GM19023 (cell line): ENCODE results near the gene CNTN4.
"Not testable (repeated sequence)": the region's sequence is repeated elsewhere in the genome, so short reads cannot be mapped to it uniquely, and the experiment has no call there.

ENCODE experiments used
- ATAC-seq: cut with Tn5 transposase; IDR thresholded peaks from one replicate; pipeline ENCODE4 v1.9.1; 2021; ENCODE audit warnings: mild to moderate bottlenecking, moderate library complexity; ENCODE audit not compliant: unreplicated experiment

Gene CNTN4

GRCh38 chr3:2940062-2940461 lies 841.4 kb downstream of the CNTN4 start:
- no peak for ATAC-seq

- peak; percentile 88 for ATAC-seq
These were observed 846.0 kb downstream of the CNTN4 start for GRCh38 chr3:2944628-2945027.

DNA sequence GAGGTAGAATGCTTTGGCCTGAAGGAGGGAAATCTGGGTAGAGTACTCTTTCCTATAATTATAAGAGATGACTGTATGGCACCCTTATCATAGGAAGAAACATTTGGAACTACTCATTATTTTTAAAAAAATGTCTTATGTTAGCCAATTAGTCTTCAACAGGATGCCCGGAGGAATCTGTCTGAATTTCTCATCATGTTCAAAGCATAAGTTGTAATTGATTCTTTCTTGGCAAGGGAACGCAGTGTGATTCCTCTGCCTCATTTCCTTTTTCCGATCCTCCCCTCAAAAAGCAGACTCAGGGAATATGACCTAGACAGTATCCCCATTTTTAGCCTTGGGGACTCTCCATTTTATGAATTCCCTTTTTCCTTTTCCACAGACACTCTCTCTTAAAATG lies 846.5 kb downstream of the CNTN4 start:
- peak; percentile 18 for ATAC-seq

DNA sequence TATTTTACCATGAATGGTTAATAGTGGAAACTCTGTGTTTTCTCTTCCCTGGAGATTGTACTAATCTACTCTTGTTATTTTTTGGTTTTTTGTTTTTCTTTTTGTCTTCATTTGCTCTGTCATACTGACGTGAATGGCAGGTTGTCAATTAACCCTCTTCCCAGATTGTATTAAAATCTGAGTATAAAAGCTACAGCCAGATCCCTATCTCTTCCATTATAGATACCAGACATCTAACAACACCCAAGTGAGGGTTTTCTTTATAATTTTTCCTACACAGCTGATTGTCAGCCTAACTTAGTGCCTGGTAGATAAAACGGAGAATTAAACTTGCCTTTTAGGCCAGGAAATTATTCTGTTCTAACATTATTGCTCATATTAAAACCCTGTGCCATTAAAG lies 848.9 kb downstream of the CNTN4 start:
- ATAC-seq: no peak

GRCh38 chr3:2948882-2949281 lies 850.2 kb downstream of the CNTN4 start:
- no peak for ATAC-seq

GRCh38 chr3:2950159-2950558 lies 851.5 kb downstream of the CNTN4 start:
- no peak for ATAC-seq

GRCh38 chr3:2957115-2957514 lies 858.4 kb downstream of the CNTN4 start:
- no peak for ATAC-seq

GRCh38 chr3:2958551-2958950 lies 859.9 kb downstream of the CNTN4 start:
- ATAC-seq: no peak

GRCh38 chr3:2961576-2961975 lies 862.9 kb downstream of the CNTN4 start:
- ATAC-seq: no peak

- ATAC-seq: no peak
These were observed 869.2 kb downstream of the CNTN4 start for GRCh38 chr3:2967871-2968270.

- no peak for ATAC-seq
These were observed 869.8 kb downstream of the CNTN4 start for GRCh38 chr3:2968475-2968874.

DNA sequence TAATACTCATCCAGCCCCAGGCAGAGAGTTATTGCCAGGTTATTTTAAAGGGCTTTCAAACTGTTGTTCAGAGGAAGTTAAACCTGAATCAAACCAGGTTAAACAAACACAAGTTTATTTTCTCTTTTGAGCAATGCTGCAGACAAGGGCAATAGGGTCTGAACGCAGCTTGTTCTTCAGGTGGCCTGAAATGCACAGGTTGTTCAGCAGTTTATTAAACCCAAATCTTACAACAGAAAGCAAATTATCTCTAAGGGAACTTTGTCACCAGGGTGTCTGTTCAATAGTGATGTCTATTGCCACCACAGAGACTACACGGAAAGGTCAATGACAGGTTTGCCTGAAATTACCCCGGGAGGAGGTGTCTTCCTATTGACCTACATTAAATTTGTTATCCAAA lies 877.5 kb downstream of the CNTN4 start:
- no peak for ATAC-seq

DNA sequence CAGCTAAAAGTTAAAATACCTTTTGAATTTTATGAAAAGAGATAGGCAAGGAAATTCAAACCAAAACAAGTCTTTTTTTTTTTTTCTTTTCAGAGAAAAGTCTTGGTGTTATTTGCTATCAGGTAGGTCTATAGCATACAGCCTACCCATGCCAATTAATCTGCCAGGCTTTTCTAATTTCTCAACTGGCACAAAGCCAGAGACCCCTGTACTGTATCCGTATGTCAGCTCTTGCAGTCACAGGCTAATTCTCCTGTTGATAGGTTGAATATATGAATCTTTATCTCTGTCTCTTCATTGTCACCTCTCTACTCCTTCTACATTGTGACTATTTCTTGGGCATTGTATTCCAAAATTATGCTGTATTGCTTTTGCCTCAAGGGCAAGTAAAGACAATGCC lies 878.1 kb downstream of the CNTN4 start:
- no peak for ATAC-seq

- no peak for ATAC-seq
These were observed 880.5 kb downstream of the CNTN4 start for GRCh38 chr3:2978977-2979732.

DNA sequence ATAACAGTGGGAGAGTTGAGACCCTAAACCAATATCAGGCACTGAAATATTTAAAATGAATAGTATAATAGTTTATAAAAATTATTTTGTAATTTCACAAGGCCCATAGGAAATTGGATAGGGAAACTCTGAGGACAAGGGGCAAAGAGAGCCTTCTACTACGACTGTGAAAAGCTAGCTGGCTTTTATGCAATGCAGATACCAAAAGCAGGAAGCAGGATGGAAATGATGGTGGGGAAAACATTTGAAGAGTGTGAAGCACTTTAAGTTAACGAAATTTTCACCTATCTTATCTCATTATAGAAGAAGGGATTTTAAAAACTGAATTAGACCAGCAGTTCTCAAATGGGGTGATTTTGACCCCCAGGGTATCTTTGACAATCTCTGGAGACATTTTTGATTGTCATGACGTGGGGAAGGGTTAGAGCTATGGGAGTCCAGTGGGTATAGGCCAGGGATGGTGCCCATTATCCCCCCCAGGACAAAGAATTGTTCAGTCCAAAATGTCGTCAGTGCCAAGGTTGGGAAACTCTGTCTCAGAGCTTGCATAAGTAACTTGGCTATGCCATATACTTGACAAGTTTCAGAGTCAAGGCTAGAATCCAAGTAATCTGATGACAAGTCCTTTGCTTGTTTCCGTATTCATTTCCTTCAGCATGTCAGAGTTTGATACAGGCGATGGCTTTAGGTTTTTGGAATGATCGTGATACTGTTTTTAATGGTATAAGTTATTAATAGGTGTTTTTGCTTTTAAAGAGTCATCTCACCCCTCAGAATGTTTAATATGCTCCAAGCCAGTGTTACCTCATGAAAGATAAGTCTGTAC lies 885.6 kb downstream of the CNTN4 start:
- ATAC-seq: no peak

DNA sequence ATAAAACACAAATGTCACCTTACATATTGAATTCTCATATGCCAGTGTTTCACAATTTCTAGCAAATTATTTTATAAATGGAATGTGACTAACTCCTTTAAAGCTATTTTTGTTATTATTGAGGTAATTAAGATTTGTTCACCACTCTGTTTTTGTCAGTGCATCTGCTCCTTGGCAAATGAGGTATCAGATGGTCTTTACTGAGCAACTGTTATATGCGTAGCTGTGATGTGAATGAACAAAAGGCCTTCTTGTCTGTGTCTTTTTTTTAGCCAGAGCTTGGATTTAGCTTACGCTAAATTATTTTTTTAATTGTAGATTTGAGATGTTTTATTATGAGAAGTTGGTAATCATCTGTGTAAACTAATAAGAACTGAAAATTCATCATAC lies 886.2 kb downstream of the CNTN4 start:
- ATAC-seq: no peak

- no peak for ATAC-seq
These were observed 886.8 kb downstream of the CNTN4 start for GRCh38 chr3:2985479-2985878.

- no peak for ATAC-seq
These were observed 893.9 kb downstream of the CNTN4 start for GRCh38 chr3:2992534-2992933.

DNA sequence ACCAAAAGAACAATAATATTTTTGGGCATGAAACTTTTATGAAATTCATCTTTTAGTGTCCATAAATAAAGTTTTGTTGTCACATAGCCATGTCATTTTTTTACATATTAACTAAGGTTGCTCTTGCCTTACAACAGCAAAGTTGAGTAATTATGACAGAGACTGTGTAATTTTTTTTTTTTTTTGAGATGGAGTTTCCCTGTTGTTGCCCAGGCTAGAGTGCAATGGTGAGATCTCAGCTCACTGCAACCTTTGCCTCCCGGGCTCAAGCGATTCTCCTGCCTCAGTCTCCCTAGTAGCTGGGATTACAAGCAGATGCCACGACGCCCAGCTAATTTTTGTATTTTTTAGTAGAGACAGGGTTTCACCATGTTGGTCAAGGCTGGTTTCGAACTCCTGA lies 894.5 kb downstream of the CNTN4 start:
- ATAC-seq: not testable (repeated sequence)

GRCh38 chr3:2993736-2994135 lies 895.1 kb downstream of the CNTN4 start:
- ATAC-seq: no peak

- no peak for ATAC-seq
These were observed 896.5 kb downstream of the CNTN4 start for GRCh38 chr3:2995195-2995594.

GRCh38 chr3:3005146-3005744 lies 906.6 kb downstream of the CNTN4 start:
- ATAC-seq: no peak
